Mucosa of rectum (tissue), 2 donors: Measurements from ENCODE around the gene SDF2L1.
"Not testable (repeated sequence)": the region's sequence is repeated elsewhere in the genome, so short reads cannot be mapped to it uniquely, and the experiment has no call there.

Source experiments
- H3K27ac ChIP-seq, 2 donors: one replicate each; pipeline ENCODE4 v1.7.0; 2013; ENCODE audit warnings: inconsistent platforms in 2 of 2, low read depth in 2 of 2, low read length in 2 of 2
- H3K27me3 ChIP-seq, 2 donors: one replicate each; pipeline ENCODE4 v1.7.0; 2013; ENCODE audit warnings: low read length in 2 of 2; ENCODE audit not compliant: control insufficient read depth in 2 of 2, insufficient read depth in 2 of 2
- H3K36me3 ChIP-seq, 2 donors: one replicate each; pipeline ENCODE4 v1.7.0; 2013; ENCODE audit warnings: low read length in 2 of 2; ENCODE audit not compliant: control insufficient read depth in 2 of 2, insufficient read depth in 2 of 2
- H3K4me1 ChIP-seq, 2 donors: one replicate each; pipeline ENCODE4 v1.7.0; 2013; ENCODE audit warnings: low read length in 2 of 2, mild to moderate bottlenecking in 1 of 2; ENCODE audit not compliant: control insufficient read depth in 2 of 2, insufficient read depth in 2 of 2
- H3K4me3 ChIP-seq, 2 donors: one replicate each; pipeline ENCODE4 v1.7.0; 2013; ENCODE audit warnings: low read length in 2 of 2
- H3K9ac ChIP-seq, 2 donors: one replicate each; pipeline ENCODE4 v1.7.0; 2013; ENCODE audit warnings: low read length in 2 of 2, low read depth in 1 of 2, mild to moderate bottlenecking in 1 of 2
- H3K9me3 ChIP-seq, 2 donors: one replicate each; pipeline ENCODE4 v1.7.0; 2013; ENCODE audit warnings: low read length in 2 of 2; ENCODE audit not compliant: control insufficient read depth in 2 of 2
- donor health status: healthy.
- donor health status: Normal muscosa, but diverticular disease.

The SDF2L1 gene

GRCh38 chr22:21641789-21642583, at the start of gene SDF2L1:
TSS of gene SDF2L1 (plus strand) at chr22:21642302. CDS start at chr22:21642337, 35 bp downstream.
- H3K9me3 ChIP-seq, result no peaks in the 10 kb centered on the region
- H3K9ac ChIP-seq, result peak within 1 kb of the TSS; percentile 63 to 73
- no peaks in the 10 kb centered on the region for H3K27me3 ChIP-seq
- H3K27ac ChIP-seq, result peak within 1 kb of the TSS; percentile 69 to 74
- peaks cover 0 to 11% of the 10 kb centered on the region in 2 donors for H3K36me3 ChIP-seq
- H3K4me3 ChIP-seq, result peak within 1 kb of the TSS; percentile 80 to 85
- peaks cover 18 to 20% of the 10 kb centered on the region in 2 donors for H3K4me1 ChIP-seq

- Histone ChIP-seq H3K27me3 (no peaks in the 10 kb centered on the region), H3K4me3 (no peak overlapping the region), H3K9ac (no peak overlapping the region), H3K4me1 (peaks cover 2 to 4% of the 10 kb centered on the region in 2 donors), H3K9me3 (no peaks in the 10 kb centered on the region), H3K36me3 (peaks cover 27 to 41% of the 10 kb centered on the region in 2 donors), H3K27ac (no peak overlapping the region)
These were observed 49.7 kb upstream of the SDF2L1 start for GRCh38 chr22:21592422-21592821.

GRCh38 chr22:21593406-21594232, 48.5 kb upstream of the SDF2L1 start:
- no peak overlapping the region for H3K27ac ChIP-seq
- peaks cover 0 to 2% of the 10 kb centered on the region in 2 donors for H3K4me1 ChIP-seq
- no peaks in the 10 kb centered on the region for H3K9me3 ChIP-seq
- peaks cover 27 to 41% of the 10 kb centered on the region in 2 donors for H3K36me3 ChIP-seq
- H3K4me3 ChIP-seq, result no peak overlapping the region
- no peaks in the 10 kb centered on the region for H3K27me3 ChIP-seq
- no peak overlapping the region for H3K9ac ChIP-seq

- no peak overlapping the region for H3K9ac ChIP-seq
- H3K27me3 ChIP-seq, result no peaks in the 10 kb centered on the region
- no peak overlapping the region for H3K4me3 ChIP-seq
- H3K36me3 ChIP-seq, result peaks cover 27 to 41% of the 10 kb centered on the region in 2 donors
- H3K27ac ChIP-seq, result no peak overlapping the region
- no peaks in the 10 kb centered on the region for H3K9me3 ChIP-seq
- peaks cover 0 to 2% of the 10 kb centered on the region in 2 donors for H3K4me1 ChIP-seq
These were observed 47.1 kb upstream of the SDF2L1 start for GRCh38 chr22:21594865-21595452.

- not testable (repeated sequence) for H3K9ac ChIP-seq, H3K9me3 ChIP-seq, H3K4me1 ChIP-seq, H3K27me3 ChIP-seq, H3K27ac ChIP-seq, H3K4me3 ChIP-seq
- H3K36me3 ChIP-seq, result peaks cover 23 to 41% of the 10 kb centered on the region in 2 donors
These were observed 45.6 kb upstream of the SDF2L1 start for GRCh38 chr22:21596356-21597135.

- no peak overlapping the region for H3K4me3 ChIP-seq
- H3K36me3 ChIP-seq, result peaks cover 20 to 39% of the 10 kb centered on the region in 2 donors
- H3K27ac ChIP-seq, result no peak overlapping the region
- H3K9ac ChIP-seq, result no peak overlapping the region
- no peaks in the 10 kb centered on the region for H3K4me1 ChIP-seq
- no peaks in the 10 kb centered on the region for H3K9me3 ChIP-seq
- H3K27me3 ChIP-seq, result no peaks in the 10 kb centered on the region
These were observed 43.8 kb upstream of the SDF2L1 start for GRCh38 chr22:21598302-21598701.

GRCh38 chr22:21599053-21599893, 42.8 kb upstream of the SDF2L1 start:
- H3K27me3 ChIP-seq, result no peaks in the 10 kb centered on the region
- H3K9me3 ChIP-seq, result no peaks in the 10 kb centered on the region
- no peaks in the 10 kb centered on the region for H3K4me1 ChIP-seq
- no peak overlapping the region for H3K4me3 ChIP-seq
- no peak overlapping the region for H3K9ac ChIP-seq
- no peak overlapping the region for H3K27ac ChIP-seq
- H3K36me3 ChIP-seq, result peaks cover 11 to 29% of the 10 kb centered on the region in 2 donors

- Histone ChIP-seq H3K9ac (no peak overlapping the region), H3K9me3 (no peaks in the 10 kb centered on the region), H3K27ac (no peak overlapping the region), H3K27me3 (no peaks in the 10 kb centered on the region), H3K4me1 (peaks cover 0 to 11% of the 10 kb centered on the region in 2 donors), H3K4me3 (no peak overlapping the region), H3K36me3 (peaks cover 0 to 10% of the 10 kb centered on the region in 2 donors)
These were observed 39.5 kb upstream of the SDF2L1 start for GRCh38 chr22:21602579-21602978.

- no peaks in the 10 kb centered on the region for H3K9me3 ChIP-seq
- no peak overlapping the region for H3K9ac ChIP-seq
- H3K4me3 ChIP-seq, result no peak overlapping the region
- H3K4me1 ChIP-seq, result peaks cover 0 to 11% of the 10 kb centered on the region in 2 donors
- no peaks in the 10 kb centered on the region for H3K27me3 ChIP-seq
- H3K27ac ChIP-seq, result no peak overlapping the region
- H3K36me3 ChIP-seq, result peaks cover 0 to 10% of the 10 kb centered on the region in 2 donors
These were observed 38.1 kb upstream of the SDF2L1 start for GRCh38 chr22:21603973-21604372.
